ENCODE results near the gene OPN1SW.

Gene OPN1SW

GRCh38 chr7:128791121-128791971 lies 15.8 kb upstream of the OPN1SW start, which contains the start of gene CCDC136:
TSS of gene CCDC136 (plus strand) at chr7:128791968. CDS start at chr7:128792412, 444 bp downstream.
- no peak for DNase-seq (ENCODE audit: low read depth)
- TF ChIP-seq, protein P1, sequence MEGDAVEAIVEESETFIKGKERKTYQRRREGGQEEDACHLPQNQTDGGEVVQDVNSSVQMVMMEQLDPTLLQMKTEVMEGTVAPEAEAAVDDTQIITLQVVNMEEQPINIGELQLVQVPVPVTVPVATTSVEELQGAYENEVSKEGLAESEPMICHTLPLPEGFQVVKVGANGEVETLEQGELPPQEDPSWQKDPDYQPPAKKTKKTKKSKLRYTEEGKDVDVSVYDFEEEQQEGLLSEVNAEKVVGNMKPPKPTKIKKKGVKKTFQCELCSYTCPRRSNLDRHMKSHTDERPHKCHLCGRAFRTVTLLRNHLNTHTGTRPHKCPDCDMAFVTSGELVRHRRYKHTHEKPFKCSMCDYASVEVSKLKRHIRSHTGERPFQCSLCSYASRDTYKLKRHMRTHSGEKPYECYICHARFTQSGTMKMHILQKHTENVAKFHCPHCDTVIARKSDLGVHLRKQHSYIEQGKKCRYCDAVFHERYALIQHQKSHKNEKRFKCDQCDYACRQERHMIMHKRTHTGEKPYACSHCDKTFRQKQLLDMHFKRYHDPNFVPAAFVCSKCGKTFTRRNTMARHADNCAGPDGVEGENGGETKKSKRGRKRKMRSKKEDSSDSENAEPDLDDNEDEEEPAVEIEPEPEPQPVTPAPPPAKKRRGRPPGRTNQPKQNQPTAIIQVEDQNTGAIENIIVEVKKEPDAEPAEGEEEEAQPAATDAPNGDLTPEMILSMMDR (IDR thresholded peaks at IDR 0.05; ENCODE audit: control insufficient read depth, insufficient read depth, low read depth, low read length, missing control alignments): no peak
- H3K4me3 ChIP-seq (ENCODE audit: control insufficient read depth, low read depth, low read length): peak within 1 kb of the TSS; percentile 95

DNA sequence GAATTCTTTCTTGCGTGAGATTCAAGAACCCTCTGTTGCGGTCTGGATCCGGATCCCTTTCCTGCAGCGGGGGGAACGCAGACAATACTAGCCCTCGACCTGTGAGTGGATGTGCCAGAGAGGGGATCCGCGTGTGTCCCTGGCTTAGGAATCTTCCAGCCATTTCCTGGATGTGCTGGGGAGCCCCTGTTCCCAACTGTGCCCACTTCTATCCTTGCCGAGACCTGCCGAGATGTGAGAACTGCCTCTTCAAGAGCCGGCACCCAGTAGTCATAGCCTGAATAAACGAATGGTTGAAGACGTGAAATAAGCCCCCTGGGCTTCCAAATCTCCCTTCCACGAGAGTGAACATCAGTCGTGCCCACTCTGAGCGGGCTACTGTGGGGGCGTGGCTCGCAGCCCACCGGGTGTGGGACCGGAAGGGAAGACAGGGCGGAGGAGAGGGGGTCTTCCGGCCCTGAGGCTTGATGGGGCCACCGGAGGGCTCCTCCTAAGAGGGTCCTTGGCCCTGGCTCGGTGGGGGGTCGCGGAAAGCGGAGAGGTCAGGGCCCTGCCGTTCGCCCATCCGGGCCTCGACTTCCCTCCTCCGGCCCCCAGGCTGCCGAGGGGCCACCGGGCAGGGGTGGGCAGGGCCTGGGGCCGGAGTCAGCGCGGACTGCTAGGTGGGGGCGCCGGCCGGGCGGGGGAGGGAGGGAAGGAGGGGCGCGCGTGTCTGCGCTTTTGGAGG lies 14.9 kb upstream of the OPN1SW start:
- DNase-seq (ENCODE audit: low read depth): no peak
- H3K4me3 ChIP-seq (ENCODE audit: control insufficient read depth, low read depth, low read length): peak overlapping the region; percentile 95
- TF ChIP-seq, protein P1 (IDR thresholded peaks at IDR 0.05; ENCODE audit: control insufficient read depth, insufficient read depth, low read depth, low read length, missing control alignments): no peak

DNA sequence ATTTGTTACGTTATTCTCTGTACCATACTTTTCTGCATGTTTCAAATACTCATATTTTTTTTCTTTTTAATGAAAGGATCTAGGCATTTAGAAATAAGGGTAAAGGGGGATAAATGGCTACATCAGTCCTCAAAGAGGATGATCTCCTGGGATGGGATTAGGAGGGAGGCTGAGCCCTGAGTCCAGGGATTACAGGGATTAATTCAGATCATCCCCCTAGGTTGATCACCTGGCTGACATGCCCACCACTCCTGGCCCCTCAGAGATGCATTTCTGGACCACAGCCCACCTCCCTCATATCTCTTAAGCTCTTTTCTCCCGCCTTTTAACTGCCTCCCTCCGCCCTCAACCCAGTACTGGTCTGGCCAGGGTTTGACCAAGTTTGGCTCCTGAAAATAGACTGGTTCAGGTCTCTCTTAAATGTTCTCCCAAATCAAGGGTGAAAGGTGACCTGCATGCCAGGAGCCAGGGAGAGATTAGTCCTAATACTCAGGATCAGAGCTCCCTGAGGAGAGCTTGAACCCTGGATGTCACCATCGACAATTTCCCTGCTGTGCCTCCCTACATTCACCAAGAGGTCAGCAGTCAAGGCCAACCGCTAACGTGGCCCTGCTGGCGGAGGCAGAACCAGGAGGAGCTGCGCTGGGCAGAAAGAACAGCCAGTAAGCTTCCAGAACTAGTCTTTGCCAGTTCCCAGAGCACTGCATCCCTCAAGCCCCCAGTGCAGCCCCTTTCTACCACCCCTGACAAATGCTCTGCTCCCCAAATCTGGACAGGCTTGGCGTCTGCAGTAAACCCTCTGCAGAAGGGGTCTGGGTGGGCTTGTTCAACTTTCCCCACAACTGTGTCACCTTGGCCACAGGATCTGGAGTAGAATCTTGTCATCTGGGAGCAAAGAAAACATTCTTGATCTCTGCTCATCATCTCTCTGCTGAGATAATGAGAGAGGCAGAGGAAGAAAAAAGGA lies 13.1 kb upstream of the OPN1SW start:
- TF ChIP-seq, protein P1 (IDR thresholded peaks at IDR 0.05; ENCODE audit: control insufficient read depth, insufficient read depth, low read depth, low read length, missing control alignments): no peak
- DNase-seq (ENCODE audit: low read depth): no peak
- no peak overlapping the region for H3K4me3 ChIP-seq (ENCODE audit: control insufficient read depth, low read depth, low read length)

DNA sequence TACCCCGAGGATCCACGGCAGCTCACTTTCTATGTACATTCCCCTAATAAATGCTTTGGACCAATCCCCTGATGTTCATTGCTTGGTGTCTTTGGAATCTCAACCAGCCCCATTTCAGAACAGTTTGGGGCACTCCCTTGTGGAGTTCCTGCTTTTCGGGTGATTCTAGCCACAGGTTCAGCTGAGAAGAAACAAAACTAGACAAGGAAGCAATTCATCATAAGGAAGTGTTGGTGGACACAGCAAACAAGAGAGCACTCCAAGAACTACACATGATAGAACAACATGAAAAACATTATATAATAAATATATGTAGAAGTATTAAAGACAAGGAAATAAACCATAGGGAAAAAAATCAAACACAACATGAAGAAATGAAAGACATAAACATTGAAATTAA lies 10.1 kb upstream of the OPN1SW start:
- DNase-seq (ENCODE audit: low read depth): no peak
- H3K4me3 ChIP-seq (ENCODE audit: control insufficient read depth, low read depth, low read length): no peak overlapping the region

DNA sequence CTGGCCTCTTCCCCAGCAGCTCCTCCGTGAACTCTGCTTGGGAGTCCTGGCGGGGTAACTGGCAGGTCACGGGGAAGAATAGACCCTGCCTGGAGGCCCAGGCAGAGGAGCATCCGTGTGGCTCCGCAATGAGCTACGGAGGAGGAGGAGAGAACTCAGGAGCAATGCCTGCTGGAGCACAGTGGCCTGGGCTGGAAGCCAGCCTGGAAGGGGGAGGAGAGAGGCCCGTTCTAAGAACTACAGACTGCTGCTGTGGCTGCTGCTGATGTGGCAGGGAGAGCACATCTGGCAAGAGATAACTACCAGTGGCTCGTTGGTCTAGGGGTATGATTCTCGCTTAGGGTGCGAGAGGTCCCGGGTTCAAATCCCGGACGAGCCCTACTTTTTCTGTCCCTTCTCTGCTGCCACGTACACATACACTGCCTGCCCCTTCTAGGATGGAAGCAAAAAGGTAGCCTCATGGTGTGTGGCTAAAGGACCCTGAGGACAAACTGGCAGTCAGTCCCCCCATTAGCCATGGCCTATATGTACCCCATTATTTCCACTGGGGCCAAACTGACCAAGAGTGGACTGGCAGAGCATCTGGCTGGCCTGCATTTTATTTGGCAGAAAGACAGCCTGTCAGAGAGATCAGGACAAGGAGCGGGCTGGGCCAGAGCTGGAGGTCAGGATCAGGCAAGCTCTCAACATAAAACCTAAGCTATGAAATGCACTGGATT lies 7.7 kb upstream of the OPN1SW start:
- peak; percentile 43 for DNase-seq (ENCODE audit: low read depth)
- H3K4me3 ChIP-seq (ENCODE audit: control insufficient read depth, low read depth, low read length): no peak overlapping the region
- TF ChIP-seq, protein P1 (IDR thresholded peaks at IDR 0.05; ENCODE audit: control insufficient read depth, insufficient read depth, low read depth, low read length, missing control alignments): no peak

More for the DNA sequence above, 10.1 kb upstream of the OPN1SW start:
- TF ChIP-seq, protein P1 (IDR thresholded peaks at IDR 0.05; ENCODE audit: control insufficient read depth, insufficient read depth, low read depth, low read length, missing control alignments): no peak
